GM12874 (cell line): ENCODE results near the gene DNAH6.

Source experiments
- CTCF ChIP-seq: IDR thresholded peaks from 2 replicates; pipeline ENCODE4 v1.5.1; 2011; ENCODE audit warnings: low read depth, mild to moderate bottlenecking, control low read depth, low read length, moderate library complexity; ENCODE audit not compliant: insufficient read depth

DNAH6 gene

DNA sequence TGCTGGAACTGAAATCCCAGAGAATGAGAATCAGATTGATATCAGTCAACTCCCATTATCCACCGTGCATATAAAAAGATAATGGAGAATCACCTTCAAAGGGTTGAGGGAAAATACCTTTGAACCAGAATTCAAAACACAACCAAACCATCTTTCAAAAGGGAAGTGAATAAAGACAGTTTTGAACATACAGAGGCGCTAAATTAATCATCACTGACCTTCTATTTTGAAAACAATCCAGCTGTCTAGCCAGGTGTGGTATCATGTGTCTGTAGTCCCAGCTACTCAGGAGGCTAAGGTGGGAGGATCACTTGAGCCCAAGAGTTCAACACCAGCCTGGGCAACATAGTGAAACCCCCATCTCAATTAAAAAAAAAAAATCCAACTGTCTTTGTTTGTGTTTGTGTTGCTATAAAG lies 300.9 kb downstream of the DNAH6 start:
- no peak for TF ChIP-seq CTCF

- no peak for TF ChIP-seq CTCF
Observed at GRCh38 chr2:84821806-84822205, 305.5 kb downstream of the DNAH6 start.

DNA sequence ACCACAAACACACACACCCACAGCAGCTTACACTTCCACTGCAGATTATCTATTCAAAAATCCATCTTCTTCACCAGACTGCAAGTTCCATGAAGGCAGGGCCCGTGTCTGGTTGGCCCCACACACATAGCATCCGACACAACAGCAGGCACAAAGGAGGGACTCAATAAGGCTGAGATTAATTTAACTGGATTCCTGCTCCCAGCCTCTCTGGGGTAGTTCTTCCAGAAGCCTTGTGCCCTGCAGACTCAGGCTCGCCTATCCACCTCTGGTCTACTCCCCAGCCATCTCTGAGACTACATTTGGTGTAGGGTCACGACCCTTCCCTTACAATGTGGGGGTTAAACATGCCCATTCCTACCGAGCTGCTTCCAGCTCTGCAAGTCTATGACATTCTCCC lies 306.9 kb downstream of the DNAH6 start:
- TF ChIP-seq CTCF: no peak

GRCh38 chr2:84823788-84824187 lies 307.5 kb downstream of the DNAH6 start:
- TF ChIP-seq CTCF: no peak

GRCh38 chr2:84827978-84828575 lies 311.8 kb downstream of the DNAH6 start:
- TF ChIP-seq CTCF: no peak

GRCh38 chr2:84829693-84830092 lies 313.4 kb downstream of the DNAH6 start:
- no peak for TF ChIP-seq CTCF

- TF ChIP-seq CTCF: no peak
Observed at GRCh38 chr2:84830095-84830494, 313.8 kb downstream of the DNAH6 start.
